ENCODE measurements around the gene OVCH2.
"Not testable (repeated sequence)": the region's sequence is repeated elsewhere in the genome, so short reads cannot be mapped to it uniquely, and the experiment has no call there.

The OVCH2 gene

DNA sequence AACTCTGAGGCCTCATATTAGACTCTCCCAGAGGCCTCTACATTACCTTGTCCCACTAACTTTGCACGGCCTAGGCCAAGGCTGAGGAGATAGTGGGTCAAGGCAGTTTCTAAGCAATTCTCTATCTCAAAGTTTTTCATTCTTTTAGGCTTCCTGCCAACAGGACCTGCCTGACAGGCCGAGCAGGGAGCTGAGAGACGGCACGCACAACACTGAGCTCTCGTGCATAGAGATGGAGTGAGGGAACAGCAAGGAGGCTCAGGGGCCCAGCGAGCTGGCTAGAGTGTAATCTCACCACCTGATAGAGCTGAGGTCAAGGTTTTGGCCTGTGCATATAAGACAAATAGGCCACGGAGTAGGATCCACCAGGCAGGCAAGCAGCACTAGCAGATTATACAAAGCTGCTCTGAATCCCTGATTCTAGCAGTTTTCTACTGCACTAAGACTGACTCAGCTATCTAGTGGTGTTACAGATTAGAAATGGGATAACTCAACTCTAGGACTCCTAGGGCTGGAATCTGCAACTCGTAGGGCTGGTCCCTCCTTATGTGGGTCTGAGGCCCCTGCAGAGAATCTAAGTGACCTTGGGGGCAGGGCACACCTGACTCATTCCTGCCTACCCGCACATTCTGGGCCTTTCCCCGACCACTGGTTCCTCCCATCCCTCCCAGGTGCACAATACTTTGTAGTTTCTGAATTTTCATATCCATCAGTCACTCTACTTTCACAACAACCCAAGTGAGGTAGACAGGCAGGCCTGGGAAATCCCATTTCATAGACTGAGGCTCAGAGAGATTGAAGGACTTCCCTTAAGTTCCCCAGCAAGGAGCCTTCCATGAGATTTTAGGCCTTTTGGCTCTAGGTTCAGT, 34.7 kb downstream of the OVCH2 start:
- DNase-seq, result no peak

DNA sequence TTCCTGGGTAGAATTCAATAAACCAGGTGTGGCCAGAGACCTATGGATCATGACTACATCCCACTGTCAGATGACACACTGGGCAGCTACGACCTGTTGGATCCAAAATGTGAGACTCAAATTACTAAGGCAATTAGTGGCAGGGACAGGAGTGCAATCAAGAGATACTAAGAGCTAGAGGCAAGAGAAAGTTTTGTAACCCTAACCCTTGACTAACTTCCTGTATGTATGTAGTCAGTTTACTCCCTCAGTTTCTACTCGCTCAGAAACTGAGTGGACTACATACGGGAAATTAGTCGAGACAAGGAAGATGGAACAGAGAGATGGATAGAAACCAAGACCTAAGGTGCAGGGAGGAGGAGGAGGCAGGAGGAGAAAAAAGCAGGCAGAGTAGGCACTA, 35.6 kb downstream of the OVCH2 start:
- no peak for DNase-seq

- DNase-seq, result peak in 32 of 56 donors; percentile 20 to 77 (median 54)
These were observed 37.4 kb downstream of the OVCH2 start for GRCh38 chr11:7668911-7669310.

DNA sequence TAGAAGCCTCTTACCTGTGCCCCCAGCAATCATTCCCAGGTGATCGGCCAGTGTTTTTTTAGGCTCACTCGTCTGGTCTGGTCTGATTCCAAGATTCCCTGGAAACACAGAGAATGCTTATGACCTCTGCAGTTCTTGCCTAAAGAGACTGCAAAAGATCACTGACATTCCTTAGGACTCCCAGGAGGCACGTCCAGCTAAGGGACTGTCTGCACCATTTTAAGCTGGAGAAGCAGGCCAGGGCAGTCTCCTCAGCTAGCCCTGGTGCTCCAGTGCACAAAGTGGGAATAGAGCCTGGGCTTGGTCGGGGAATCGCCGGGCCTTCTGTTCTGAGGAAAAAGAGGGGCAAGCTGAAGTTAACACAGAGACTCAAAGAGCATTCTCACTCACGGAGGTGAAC, 37.8 kb downstream of the OVCH2 start:
- DNase-seq, result peak in 7 of 56 donors; percentile 22 to 77 (median 61)

DNA sequence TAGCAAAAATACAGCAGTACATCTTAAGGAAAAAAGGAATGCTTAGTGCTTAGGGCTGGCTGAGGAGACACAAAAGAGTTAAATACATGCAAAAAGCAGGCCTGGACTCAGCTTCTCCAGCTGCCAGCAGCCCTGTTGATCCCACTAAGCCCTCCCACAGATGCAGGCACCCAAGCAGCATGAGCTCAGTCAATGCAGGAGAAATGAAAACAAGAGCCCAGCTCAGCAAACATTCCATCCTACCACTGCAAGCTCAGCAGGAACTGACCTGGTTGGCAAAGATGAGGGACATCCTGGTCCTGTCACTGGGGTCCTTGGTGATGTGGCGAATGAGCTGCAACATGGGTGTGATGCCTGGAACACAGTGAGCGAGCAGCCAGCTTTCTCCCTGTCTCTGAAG, 38.8 kb downstream of the OVCH2 start:
- peak in 11 of 56 donors; percentile 7 to 44 (median 33) for DNase-seq

DNA sequence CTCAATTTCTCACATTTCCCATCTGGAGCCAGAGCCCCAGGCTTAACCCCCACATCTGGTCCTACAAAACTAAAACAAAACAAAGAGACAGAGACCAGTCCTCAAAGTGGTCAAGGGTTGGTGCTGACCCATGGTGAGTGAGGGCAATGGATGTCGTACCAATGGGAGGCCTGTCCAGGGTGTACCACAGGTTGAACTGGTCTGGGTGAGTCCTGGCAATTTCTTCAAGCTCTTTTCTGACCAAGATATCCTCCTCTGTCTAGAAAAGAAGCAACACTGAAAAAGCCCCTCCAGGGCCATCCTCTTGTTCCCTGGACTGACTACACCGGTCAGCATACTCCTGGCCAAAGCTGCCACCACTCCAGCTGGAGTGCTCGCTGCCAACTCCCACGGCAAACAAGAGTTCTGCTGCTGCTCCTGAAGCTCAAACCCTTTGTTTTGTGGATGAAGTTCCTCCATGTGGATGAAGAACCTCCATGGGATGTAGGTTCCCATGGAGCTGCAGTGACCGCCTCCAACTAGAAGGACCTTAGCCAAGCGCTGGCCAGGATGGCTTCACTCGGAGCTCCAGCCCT, 39.9 kb downstream of the OVCH2 start:
- no peak for DNase-seq

GRCh38 chr11:7665473-7666291, 40.6 kb downstream of the OVCH2 start:
- peak in 30 of 56 donors; percentile 21 to 75 (median 46) for DNase-seq

DNA sequence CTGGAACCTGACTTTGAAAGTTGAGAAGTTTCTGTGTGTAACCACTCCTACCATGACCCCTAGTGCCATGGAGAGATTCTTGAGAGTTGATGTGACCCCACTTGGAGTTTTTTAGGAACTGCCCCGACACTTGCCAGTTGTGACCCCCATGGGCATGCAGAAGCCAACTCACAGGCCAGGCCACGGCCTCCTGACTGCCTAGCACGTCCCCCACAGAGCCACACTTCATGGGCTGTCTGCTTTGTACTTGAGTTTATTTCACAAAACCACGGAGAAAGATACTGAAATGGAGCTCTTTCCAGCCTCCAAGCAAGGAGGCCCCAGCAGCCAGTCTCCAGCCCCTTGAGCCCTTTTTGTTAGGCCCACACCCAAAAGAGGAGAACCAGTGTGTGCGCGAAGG, 41.4 kb downstream of the OVCH2 start:
- DNase-seq, result no peak

- DNase-seq, result not testable (repeated sequence)
These were observed 42.7 kb downstream of the OVCH2 start for GRCh38 chr11:7663531-7663930.

DNA sequence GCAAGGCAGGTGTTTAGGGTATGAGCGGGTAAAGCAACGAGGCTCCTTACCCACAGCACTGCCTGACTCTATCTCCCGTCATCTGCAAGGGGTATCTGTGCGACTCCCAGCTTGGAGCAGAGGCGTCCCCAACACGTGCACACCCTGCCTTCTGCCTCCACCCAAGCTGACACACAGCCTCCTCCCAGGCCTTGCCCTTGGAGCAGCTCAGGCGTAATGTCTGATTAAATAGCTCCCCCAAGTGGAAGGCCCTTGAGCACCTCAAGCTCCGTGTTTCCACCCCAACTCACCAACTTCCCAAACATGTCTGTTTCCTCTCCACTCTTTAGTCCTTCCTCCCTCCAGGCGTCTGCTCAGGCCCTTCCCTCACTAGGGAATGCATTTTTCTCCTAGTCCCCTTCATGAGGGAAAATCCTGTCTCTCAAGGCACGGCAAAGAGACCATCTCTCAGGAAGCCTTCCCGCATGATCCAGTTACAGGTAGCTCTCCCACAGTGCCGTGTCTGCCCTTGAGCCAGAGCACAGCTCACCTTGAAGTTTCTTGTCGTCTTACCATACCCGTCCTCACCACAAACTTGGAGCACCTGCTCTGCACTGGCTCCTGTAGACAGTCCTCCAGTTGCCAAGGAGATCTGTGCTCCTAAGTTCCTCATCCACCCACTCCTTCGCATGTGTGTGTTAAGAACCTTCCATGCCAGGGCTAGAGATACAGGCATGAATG, 48.8 kb downstream of the OVCH2 start:
- DNase-seq, result peak in 46 of 56 donors; percentile 28 to 80 (median 62)

- DNase-seq, result peak in 1 of 56 donors; percentile 45
These were observed 49.6 kb downstream of the OVCH2 start for GRCh38 chr11:7656704-7657103.

GRCh38 chr11:7655253-7656217, 50.7 kb downstream of the OVCH2 start:
- no peak for DNase-seq

DNA sequence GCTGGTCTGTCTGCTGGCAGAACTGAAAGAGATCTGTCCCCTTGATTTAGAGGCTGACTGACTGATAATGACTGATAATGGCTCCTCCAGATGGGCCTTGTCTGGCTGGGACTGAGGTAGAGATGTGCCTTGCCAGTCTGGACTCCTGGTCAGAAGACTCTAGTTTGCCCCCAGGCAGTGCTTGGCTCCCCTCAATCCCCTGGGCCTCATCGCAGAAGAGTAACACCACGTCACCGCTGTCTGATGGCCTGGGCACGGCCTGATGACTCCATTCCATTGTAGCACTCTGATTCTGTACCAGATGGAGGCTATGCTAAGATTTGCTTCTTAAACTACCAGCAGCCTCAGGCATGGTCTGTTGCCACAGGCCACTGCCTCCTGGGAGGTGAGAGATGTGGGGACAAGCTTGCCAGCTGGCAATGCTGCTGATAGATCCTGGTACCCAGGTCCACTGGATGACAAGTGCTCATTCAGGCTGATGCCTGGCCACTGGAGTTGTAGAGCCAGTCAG, 52.0 kb downstream of the OVCH2 start:
- peak in 1 of 56 donors; percentile 38 for DNase-seq

GRCh38 chr11:7651700-7652099, 54.6 kb downstream of the OVCH2 start:
- DNase-seq, result peak in 53 of 56 donors; percentile 28 to 85 (median 72)

- peak in 22 of 56 donors; percentile 25 to 66 (median 50) for DNase-seq
These were observed 55.1 kb downstream of the OVCH2 start for GRCh38 chr11:7651140-7651551.

GRCh38 chr11:7648264-7648663, 58.0 kb downstream of the OVCH2 start:
- no peak for DNase-seq

- DNase-seq, result no peak
These were observed 59.4 kb downstream of the OVCH2 start for GRCh38 chr11:7646866-7647265.

GRCh38 chr11:7645206-7645605, 61.1 kb downstream of the OVCH2 start:
- DNase-seq, result no peak

DNA sequence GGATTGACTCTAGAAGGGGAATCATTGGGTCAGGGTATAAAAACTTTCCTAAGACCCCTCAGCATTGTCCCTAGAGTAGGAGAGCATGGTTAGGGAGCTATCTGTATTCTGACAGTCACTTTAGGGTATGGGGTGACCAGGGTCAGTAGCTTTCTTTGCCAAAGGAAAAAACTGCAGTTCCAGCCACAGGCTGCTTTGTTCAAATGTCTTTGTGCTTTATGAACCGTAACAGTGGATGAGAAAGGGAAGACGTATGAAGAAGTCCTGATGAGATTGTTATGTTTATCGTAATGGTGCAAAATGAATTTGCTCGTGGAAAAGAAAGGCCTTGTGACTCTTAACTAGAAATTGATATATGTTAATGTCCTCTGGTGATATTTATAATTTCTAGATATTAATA, 63.0 kb downstream of the OVCH2 start:
- DNase-seq, result no peak

DNA sequence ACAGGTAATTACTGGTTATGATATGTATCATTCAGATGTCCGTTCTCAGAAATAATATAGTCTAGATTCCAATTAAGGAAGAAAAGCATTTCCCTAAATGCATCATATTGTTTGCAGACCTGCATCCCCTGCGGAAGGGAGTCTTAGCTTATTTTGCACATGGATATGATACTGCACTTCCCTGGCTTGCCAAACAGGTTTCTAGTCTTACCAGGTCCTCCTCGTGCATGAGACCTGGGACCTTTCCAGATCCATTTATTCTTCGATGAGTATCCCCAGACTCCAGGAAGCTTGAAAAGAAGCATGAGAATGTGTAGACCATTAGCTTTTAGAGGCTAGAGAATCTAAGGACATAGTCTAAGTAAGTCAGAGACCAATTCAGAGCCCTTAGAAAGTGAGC, 63.5 kb downstream of the OVCH2 start:
- DNase-seq, result no peak
